Breast epithelium (tissue), 3 donors: Measurements from ENCODE around the gene PARP16.

Experiments used
- CTCF ChIP-seq, 3 donors: fragments of 450-650 bp; IDR thresholded peaks; one replicate each; pipeline ENCODE4 v1.5.1; 2016 to 2017; ENCODE audit warnings: antibody characterized with exemption in 3 of 3, mild to moderate bottlenecking in 3 of 3, moderate library complexity in 3 of 3
- POLR2A ChIP-seq: fragments of 450-650 bp; IDR thresholded peaks from one replicate; pipeline ENCODE4 v1.6.1; 2016; ENCODE audit warnings: antibody characterized with exemption, mild to moderate bottlenecking, moderate library complexity
- POLR2AphosphoS5 ChIP-seq, 3 donors: sonication (generic); formaldehyde crosslinking; IDR thresholded peaks; one replicate each; pipeline ENCODE4 v1.6.1; 2017; ENCODE audit warnings: antibody characterized with exemption in 3 of 3

- TF ChIP-seq CTCF (IDR thresholded peaks at IDR 0.05) (no peak), POLR2AphosphoS5 (IDR thresholded peaks at IDR 0.05) (no peak), POLR2A (no peak)
These were observed 71.2 kb downstream of the PARP16 start for GRCh38 chr15:65215496-65215895.
